Vagina (tissue), 2 donors: ENCODE results near the gene RHOA.

Experiments
- CTCF ChIP-seq, 3 experiments: fragments of 450-650 bp in 2 of 3; fragments of 200-600 bp in 1 of 3; sonication (generic) in 1 of 3; IDR thresholded peaks; one replicate each; pipeline ENCODE4 v1.5.1; 2017 to 2019; ENCODE audit warnings: antibody characterized with exemption in 3 of 3, mild to moderate bottlenecking in 2 of 3, moderate library complexity in 2 of 3
- POLR2A ChIP-seq, 2 donors: fragments of 450-650 bp; IDR thresholded peaks; one replicate each; pipeline ENCODE4 v1.6.1; 2017; ENCODE audit warnings: antibody characterized with exemption in 2 of 2, mild to moderate bottlenecking in 2 of 2, moderate library complexity in 2 of 2

DNA sequence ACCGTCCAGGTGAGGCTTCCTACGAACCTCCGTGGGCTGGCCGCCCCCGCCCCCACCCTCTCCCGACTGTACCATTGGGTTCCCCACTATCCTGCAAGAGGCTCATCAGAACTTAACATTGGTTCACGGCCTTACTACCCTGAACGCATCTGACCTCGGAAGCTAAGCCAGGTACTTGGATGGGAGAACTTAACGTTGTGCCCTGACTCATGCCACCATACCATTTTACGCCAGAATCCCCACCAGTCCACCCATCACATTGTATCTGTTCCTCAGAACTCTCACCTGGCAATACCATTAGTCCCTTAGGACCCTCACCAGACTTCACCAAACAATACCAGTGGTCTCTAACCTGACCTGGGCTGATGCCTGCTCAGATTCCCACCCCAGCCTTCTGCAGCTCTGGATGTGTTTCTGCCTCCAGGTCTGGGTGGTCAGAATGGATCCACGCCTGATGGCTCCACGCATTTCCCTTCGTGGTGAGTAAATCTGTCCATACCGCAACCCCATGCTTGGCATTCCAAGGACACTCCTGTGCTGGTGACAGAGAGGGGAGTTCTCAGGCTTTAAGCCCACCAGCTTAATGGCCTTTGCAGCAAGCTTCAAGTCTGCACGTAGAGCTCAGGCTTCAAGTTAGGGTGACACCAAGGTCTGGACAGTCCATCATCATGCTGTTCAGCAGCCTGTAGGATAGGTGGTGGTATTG lies 1.0 kb upstream of the RHOA start:
- TF ChIP-seq POLR2A (IDR thresholded peaks at IDR 0.05) (no peak), CTCF (IDR thresholded peaks at IDR 0.05) (no peak)
